Measurements from ENCODE around the gene CXorf58.

DNA sequence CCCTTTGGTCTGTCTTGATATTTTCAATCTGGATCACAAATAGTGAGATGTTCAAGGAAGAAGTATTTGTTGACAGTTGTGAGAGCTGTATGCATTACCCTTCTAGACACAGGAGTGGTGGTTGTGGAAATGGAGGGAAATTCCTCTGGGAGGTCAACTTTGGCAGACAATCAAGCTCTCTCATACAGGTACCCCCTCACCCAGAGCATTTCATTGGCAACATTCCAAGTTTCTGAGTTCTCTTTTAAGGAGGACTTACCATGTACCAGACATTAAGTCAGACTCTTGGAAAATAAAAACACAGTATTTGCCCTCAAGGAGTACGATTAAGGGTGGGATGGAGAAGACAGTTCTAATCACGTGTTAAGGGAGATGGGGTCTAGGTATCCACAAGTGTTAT lies 73.9 kb downstream of the CXorf58 start:
- TF ChIP-seq, protein P1, sequence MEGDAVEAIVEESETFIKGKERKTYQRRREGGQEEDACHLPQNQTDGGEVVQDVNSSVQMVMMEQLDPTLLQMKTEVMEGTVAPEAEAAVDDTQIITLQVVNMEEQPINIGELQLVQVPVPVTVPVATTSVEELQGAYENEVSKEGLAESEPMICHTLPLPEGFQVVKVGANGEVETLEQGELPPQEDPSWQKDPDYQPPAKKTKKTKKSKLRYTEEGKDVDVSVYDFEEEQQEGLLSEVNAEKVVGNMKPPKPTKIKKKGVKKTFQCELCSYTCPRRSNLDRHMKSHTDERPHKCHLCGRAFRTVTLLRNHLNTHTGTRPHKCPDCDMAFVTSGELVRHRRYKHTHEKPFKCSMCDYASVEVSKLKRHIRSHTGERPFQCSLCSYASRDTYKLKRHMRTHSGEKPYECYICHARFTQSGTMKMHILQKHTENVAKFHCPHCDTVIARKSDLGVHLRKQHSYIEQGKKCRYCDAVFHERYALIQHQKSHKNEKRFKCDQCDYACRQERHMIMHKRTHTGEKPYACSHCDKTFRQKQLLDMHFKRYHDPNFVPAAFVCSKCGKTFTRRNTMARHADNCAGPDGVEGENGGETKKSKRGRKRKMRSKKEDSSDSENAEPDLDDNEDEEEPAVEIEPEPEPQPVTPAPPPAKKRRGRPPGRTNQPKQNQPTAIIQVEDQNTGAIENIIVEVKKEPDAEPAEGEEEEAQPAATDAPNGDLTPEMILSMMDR (IDR thresholded peaks at IDR 0.05) = no peak
- no peak for TF ChIP-seq EZH2 (IDR thresholded peaks at IDR 0.05; ENCODE audit: borderline replicate concordance, insufficient read depth, low read depth, low read length, poor library complexity, severe bottlenecking)
